Measurements from ENCODE around the gene RASGRF1.

DNA sequence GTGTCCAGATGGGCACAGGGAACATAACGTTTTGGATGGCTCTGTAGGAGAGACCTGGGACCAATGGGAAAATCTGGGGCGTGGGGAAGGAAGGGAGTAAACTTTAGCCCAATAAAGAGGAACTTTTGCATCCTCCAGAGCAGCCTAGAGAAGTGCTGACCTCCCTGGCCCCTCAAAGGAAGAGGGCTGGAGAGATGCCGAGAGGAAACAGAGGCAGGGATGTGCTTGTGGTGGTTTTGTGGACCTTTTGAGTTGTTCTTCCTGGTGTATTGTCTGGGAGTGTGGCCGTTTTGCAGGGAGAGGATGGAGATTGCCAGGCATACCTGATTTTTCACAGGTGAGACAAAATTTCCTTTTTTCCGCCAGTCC lies 155.9 kb downstream of the RASGRF1 start:
- no peak for TF ChIP-seq FOXA1 (IDR thresholded peaks at IDR 0.05)
- TF ChIP-seq ZNF384 (IDR thresholded peaks at IDR 0.05) = no peak
- TF ChIP-seq FOXK2 (IDR thresholded peaks at IDR 0.05) = no peak
- TF ChIP-seq ARNT (IDR thresholded peaks at IDR 0.05) = no peak
- TF ChIP-seq TARDBP (IDR thresholded peaks at IDR 0.05) = no peak
- no peak for TF ChIP-seq L3MBTL2 (conservative IDR thresholded peaks at IDR 0.05)
- TF ChIP-seq CTBP1 (IDR thresholded peaks at IDR 0.05; ENCODE audit: borderline replicate concordance) = no peak
- TF ChIP-seq FOXM1 (IDR thresholded peaks at IDR 0.05; ENCODE audit: borderline replicate concordance) = no peak
- TF ChIP-seq NFRKB (IDR thresholded peaks at IDR 0.05) = no peak
- TF ChIP-seq BHLHE40 (IDR thresholded peaks at IDR 0.05; ENCODE audit: borderline replicate concordance) = no peak
- TF ChIP-seq, protein P1, sequence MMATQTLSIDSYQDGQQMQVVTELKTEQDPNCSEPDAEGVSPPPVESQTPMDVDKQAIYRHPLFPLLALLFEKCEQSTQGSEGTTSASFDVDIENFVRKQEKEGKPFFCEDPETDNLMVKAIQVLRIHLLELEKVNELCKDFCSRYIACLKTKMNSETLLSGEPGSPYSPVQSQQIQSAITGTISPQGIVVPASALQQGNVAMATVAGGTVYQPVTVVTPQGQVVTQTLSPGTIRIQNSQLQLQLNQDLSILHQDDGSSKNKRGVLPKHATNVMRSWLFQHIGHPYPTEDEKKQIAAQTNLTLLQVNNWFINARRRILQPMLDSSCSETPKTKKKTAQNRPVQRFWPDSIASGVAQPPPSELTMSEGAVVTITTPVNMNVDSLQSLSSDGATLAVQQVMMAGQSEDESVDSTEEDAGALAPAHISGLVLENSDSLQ (IDR thresholded peaks at IDR 0.05) = no peak
- no peak for TF ChIP-seq SP1 (IDR thresholded peaks at IDR 0.05)
